Measurements from ENCODE around the gene PCBP4.
"Not testable (repeated sequence)": the region's sequence is repeated elsewhere in the genome, so short reads cannot be mapped to it uniquely, and the experiment has no call there.

PCBP4 gene

DNA sequence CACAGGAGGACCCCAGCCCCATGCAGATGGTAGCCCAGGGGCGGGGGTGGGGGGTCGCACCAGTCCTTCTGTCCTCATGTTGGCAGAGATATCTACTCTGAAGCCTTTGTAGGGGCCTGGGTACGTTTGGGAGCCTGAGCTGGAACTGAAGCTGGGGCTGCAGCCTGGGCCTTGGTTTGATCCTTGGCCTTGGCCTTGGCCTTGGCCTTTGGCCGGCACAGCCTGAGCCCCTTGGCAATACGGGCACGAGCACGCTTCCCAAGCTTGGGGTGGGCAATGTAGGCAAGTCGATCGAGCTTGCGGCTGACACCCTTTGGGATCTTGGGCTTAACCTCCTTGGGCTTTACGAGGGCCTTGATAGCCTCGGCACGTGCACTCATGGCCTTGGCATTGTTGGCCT is 26.4 kb upstream of the PCBP4 start:
- WGBS = 88% methylated on average over 7 of the region's 13 CpGs
- not testable (repeated sequence) for H3K9me3 ChIP-seq (ENCODE audit: insufficient read depth, low read depth, low read length); H3K9ac ChIP-seq (ENCODE audit: low read depth, low read length); H3K27ac ChIP-seq (ENCODE audit: low read depth, low read length); H3K27me3 ChIP-seq (ENCODE audit: insufficient read depth, low read length); H3K4me3 ChIP-seq (ENCODE audit: low read length)
- H3K36me3 ChIP-seq (ENCODE audit: insufficient read depth, low read length) = peaks cover 39% of the 10 kb centered on the region
- peaks cover 17% of the 10 kb centered on the region; the same call in 1 of the 2 replicates for H3K4me1 ChIP-seq (ENCODE audit: insufficient read depth, low read length)

DNA sequence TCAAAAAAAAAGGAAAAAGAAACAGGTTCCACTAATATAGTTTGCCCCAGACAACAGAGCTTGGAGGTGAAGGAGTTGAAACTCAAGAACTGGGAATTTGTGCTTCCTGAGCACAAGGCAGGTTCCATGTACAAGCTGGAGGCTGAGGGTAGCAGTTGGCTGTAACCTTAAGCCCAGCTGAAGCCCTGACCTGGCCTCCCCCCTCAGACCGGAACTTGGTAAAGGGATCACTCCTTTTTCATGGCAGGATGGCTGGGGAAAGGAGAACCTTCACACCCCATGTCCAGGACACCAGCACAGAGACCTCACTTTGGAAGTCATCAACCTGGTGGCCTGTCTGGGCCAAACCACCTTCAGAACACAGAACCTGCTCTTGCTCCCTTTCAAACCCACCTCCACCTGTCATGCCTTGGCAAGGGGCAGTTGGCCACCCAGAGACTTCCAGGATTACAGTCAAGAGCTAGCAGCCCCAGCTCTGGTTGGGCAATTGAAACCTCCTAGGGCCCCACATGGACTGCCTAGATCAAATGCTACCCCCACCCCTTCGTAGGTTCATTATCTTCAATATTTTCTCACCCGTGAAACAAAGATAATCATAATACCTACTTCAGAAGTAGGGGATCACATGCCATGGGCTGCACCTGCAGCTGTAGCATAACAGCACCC is 24.9 kb upstream of the PCBP4 start:
- Histone ChIP-seq H3K27me3 (ENCODE audit: insufficient read depth, low read length) (no peaks in the 10 kb centered on the region), H3K4me1 (ENCODE audit: insufficient read depth, low read length) (peaks cover 15% of the 10 kb centered on the region; the same call in 1 of the 2 replicates), H3K9me3 (ENCODE audit: insufficient read depth, low read depth, low read length) (no peaks in the 10 kb centered on the region), H3K27ac (ENCODE audit: low read depth, low read length) (peak overlapping the region; percentile 24; the same call in 1 of the 2 replicates), H3K4me3 (ENCODE audit: low read length) (no peak overlapping the region), H3K36me3 (ENCODE audit: insufficient read depth, low read length) (peaks cover 39% of the 10 kb centered on the region), H3K9ac (ENCODE audit: low read depth, low read length) (no peak overlapping the region)
- 92% methylated on average over 3 of the region's 3 CpGs for WGBS

DNA sequence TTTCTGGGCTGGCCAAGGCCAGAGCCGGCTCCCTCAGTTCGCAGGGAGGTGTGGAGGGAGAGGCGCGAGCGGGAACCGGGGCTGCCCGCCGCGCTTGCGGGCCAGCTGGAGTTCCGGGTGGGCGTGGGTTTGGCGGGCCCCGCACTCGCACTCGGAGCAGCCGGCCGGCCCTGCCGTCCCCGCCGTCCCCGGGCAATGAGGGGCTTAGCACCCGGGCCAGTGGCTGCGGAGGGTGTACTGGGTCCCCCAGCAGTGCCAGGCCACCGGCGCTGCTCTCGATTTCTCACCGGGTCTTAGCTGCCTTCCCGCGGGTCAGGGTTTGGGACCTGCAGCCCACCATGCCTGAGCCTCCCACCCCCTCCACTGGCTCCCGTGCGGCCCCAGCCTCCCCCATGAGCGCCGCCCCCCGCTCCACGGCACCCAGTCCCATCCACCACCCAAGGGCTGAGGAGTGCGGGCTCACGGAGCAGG is 23.3 kb upstream of the PCBP4 start:
- H3K9me3 ChIP-seq (ENCODE audit: insufficient read depth, low read depth, low read length); H3K27me3 ChIP-seq (ENCODE audit: insufficient read depth, low read length); H3K9ac ChIP-seq (ENCODE audit: low read depth, low read length); H3K27ac ChIP-seq (ENCODE audit: low read depth, low read length); H3K4me3 ChIP-seq (ENCODE audit: low read length): not testable (repeated sequence)
- Histone ChIP-seq H3K36me3 (ENCODE audit: insufficient read depth, low read length) (peaks cover 39% of the 10 kb centered on the region), H3K4me1 (ENCODE audit: insufficient read depth, low read length) (peaks cover 15% of the 10 kb centered on the region; the same call in 1 of the 2 replicates)
- 94% methylated on average over 38 of the region's 38 CpGs for WGBS

DNA sequence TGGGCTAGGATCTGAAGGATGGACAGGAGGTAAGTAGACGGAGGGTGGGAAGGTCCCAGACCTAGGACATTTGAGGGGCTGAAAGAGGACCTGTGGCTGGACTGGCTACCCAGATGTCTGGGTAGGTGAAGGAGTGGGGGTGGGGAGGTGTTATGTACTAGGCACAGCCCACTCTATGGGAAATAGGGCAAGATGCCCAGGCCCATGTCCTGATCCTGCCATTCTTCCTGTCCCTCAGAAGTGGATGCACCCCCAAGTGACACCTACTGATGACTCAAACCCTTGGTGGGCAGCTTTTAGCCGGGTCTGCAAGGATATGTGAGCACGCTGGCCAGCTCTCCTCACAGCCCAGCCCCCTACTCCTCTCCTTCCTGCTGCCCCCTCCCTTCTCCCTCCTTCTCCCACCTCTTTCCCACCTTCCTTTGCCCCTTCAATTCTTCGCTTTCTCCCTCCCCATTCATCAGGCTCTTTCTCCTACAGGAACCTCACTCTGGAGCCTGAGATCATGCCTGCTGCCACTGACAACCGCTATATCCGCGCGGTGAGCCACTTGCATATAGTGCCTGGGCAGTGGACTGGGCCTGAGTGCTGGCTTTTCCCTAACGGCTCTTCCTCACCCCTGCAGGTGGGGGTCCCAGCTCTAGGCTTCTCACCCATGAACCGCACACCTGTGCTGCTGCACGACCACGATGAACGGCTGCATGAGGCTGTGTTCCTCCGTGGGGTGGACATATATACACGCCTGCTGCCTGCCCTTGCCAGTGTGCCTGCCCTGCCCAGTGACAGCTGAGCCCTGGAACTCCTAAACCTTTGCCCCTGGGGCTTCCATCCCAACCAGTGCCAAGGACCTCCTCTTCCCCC is 21.3 kb upstream of the PCBP4 start:
- no peaks in the 10 kb centered on the region for H3K27me3 ChIP-seq (ENCODE audit: insufficient read depth, low read length)
- H3K4me3 ChIP-seq (ENCODE audit: low read length) = no peak overlapping the region
- no peak overlapping the region for H3K9ac ChIP-seq (ENCODE audit: low read depth, low read length)
- H3K36me3 ChIP-seq (ENCODE audit: insufficient read depth, low read length) = peaks cover 22% of the 10 kb centered on the region
- no peak overlapping the region for H3K27ac ChIP-seq (ENCODE audit: low read depth, low read length)
- H3K9me3 ChIP-seq (ENCODE audit: insufficient read depth, low read depth, low read length) = no peaks in the 10 kb centered on the region
- H3K4me1 ChIP-seq (ENCODE audit: insufficient read depth, low read length) = 0 out of 2 replicates have a peak, but pooled peaks cover 9% of the 10 kb centered on the region
- WGBS = 82% methylated on average over 15 of the region's 15 CpGs

DNA sequence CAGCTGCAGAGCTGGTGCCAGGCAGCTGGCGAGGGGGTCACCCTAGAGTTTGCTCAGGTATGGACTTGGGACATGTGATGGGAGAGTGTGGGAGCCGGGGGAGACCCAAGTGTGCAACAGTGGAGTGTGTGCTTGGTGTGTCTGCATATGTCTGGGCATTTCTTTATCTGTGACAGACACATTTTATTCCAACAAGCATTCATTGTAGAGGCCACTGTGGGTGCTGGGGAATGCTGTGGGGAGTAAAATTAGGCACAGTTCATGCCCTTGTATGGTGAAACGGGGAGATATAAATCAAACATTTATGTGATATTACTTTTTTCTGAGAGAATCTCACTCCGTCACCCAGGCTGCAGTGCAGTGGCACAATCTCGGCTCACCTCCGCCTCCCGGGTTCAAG is 20.3 kb upstream of the PCBP4 start:
- Histone ChIP-seq H3K4me3 (ENCODE audit: low read length) (no peak overlapping the region), H3K36me3 (ENCODE audit: insufficient read depth, low read length) (peaks cover 14% of the 10 kb centered on the region), H3K9me3 (ENCODE audit: insufficient read depth, low read depth, low read length) (no peaks in the 10 kb centered on the region), H3K27ac (ENCODE audit: low read depth, low read length) (no peak overlapping the region), H3K27me3 (ENCODE audit: insufficient read depth, low read length) (no peaks in the 10 kb centered on the region), H3K4me1 (ENCODE audit: insufficient read depth, low read length) (0 out of 2 replicates have a peak, but pooled peaks cover 11% of the 10 kb centered on the region), H3K9ac (ENCODE audit: low read depth, low read length) (no peak overlapping the region)
- 94% methylated on average over 7 of the region's 7 CpGs for WGBS

DNA sequence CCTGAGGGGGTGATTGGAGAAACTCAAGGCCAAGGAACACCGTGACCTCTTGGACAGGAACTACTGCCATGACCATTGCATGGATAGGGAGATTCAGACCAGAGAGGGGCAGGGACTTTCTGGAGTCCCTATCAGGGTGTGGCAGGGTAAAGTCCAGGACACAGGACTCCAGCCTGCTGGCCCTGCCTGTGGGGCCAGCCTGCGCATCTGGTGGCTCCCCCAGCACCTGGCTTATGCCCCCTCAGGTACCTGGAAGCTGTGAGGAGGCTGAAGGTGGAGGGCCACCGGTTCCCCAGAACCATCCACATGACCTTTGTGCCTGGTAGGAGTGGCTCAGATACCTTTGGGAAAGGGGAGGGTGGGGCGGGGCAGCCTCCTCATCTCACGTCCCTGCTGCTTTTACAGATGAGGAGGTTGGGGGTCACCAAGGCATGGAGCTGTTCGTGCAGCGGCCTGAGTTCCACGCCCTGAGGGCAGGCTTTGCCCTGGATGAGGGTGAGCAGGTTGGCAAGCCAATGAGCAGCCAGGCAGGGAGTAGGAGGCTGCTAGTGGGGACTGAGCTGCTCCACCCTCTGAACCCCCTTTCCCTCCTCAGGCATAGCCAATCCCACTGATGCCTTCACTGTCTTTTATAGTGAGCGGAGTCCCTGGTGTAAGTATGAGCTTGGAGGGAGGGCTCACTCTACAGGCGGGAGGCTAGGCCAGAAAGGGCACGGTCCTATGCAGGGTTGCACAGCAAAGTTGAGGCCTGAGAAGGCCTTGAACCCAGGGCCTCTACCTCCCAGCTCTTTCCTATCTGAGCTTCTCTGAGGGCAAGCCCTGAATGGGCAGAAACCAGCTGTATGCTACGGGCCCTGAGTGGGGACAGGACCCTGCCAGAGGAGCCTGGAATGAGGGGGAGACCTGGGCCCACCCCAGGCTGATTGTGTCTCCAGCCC is 19.0 kb upstream of the PCBP4 start:
- peaks cover 15% of the 10 kb centered on the region for H3K4me1 ChIP-seq (ENCODE audit: insufficient read depth, low read length)
- WGBS = 86% methylated on average over 12 of the region's 12 CpGs
- no peak overlapping the region for H3K4me3 ChIP-seq (ENCODE audit: low read length)
- no peak overlapping the region for H3K9ac ChIP-seq (ENCODE audit: low read depth, low read length)
- H3K27ac ChIP-seq (ENCODE audit: low read depth, low read length) = no peak overlapping the region
- H3K9me3 ChIP-seq (ENCODE audit: insufficient read depth, low read depth, low read length) = no peaks in the 10 kb centered on the region
- peaks cover 1% of the 10 kb centered on the region; the same call in 1 of the 2 replicates for H3K36me3 ChIP-seq (ENCODE audit: insufficient read depth, low read length)
- H3K27me3 ChIP-seq (ENCODE audit: insufficient read depth, low read length) = no peaks in the 10 kb centered on the region

DNA sequence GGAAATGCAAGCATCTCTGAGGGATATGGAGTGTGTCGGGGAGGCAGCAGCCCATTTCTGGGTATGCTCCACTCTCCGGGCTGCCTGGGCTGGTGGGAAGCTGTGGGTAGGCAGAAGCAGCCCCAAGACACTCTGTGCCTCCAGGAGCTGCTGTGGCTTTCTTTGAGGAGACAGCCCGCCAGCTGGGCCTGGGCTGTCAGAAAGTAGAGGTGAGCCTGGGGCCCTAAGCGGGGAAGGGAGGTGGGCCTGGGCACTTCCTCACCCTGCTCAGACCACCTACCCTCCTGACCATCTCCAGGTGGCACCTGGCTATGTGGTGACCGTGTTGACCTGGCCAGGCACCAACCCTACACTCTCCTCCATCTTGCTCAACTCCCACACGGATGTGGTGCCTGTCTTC is 17.8 kb upstream of the PCBP4 start:
- no peaks in the 10 kb centered on the region for H3K9me3 ChIP-seq (ENCODE audit: insufficient read depth, low read depth, low read length)
- H3K4me1 ChIP-seq (ENCODE audit: insufficient read depth, low read length) = peaks cover 15% of the 10 kb centered on the region
- H3K4me3 ChIP-seq (ENCODE audit: low read length) = no peak overlapping the region
- no peaks in the 10 kb centered on the region for H3K27me3 ChIP-seq (ENCODE audit: insufficient read depth, low read length)
- H3K36me3 ChIP-seq (ENCODE audit: insufficient read depth, low read length) = no peaks in the 10 kb centered on the region
- no peak overlapping the region for H3K27ac ChIP-seq (ENCODE audit: low read depth, low read length)
- H3K9ac ChIP-seq (ENCODE audit: low read depth, low read length) = no peak overlapping the region
- 90% methylated on average over 6 of the region's 6 CpGs for WGBS

DNA sequence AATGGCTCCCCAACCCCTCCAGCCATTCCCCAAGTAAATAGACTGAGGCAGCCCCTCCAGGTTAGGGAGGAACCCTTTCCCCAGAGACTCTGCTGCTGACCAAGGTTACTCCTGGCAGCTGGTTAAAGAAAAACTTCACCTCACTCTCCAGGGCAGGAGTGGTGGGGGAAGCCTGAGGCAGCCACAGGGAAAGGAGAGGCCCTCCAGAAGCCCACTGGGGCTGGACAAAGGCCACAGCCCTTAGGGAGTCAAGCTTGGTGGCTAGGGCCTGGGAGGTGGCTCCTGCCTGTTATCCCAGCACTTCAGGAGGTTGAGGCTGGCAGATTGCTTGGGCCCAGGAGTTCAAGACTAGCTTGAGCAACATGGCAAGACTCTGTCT is 17.0 kb upstream of the PCBP4 start:
- H3K4me3 ChIP-seq (ENCODE audit: low read length) = peak overlapping the region; percentile 69; the same call in 1 of the 2 replicates

DNA sequence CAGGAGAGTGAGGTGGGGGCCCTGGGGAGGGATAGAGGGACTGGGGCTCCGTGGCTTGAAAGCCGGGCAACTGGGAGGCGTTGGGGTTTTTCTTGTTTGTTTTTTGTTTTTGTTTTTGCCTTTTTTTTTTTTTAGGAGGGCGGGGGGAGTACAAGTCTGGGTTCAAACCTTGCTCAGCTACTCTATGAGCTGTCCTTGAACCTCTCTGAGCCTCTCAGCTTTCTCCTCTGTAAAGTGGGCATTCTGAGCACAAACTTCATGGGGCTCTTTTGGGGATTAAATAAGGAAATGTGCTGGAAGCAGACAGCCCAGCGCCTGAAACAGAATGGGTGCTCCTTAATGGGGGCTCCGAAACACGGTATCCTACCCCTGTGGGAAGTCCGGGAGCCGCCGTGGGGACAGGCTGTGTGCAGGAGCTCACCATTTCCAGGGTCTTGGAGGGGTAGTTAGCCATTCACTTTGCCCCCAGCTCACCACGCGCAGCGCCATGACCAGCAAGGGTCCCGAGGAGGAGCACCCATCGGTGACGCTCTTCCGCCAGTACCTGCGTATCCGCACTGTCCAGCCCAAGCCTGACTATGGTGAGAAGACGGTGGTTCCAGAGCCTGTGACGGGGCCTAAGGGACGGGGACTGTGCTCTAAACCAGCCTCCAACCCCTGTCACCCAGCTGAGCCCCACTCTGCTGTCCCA is 16.5 kb upstream of the PCBP4 start:
- 75% methylated on average over 22 of the region's 22 CpGs for WGBS
- Histone ChIP-seq H3K9me3 (ENCODE audit: insufficient read depth, low read depth, low read length) (no peaks in the 10 kb centered on the region), H3K4me3 (ENCODE audit: low read length) (peak overlapping the region; percentile 69), H3K27ac (ENCODE audit: low read depth, low read length) (peak overlapping the region; percentile 91), H3K9ac (ENCODE audit: low read depth, low read length) (peak overlapping the region; percentile 77), H3K27me3 (ENCODE audit: insufficient read depth, low read length) (no peaks in the 10 kb centered on the region), H3K4me1 (ENCODE audit: insufficient read depth, low read length) (peaks cover 15% of the 10 kb centered on the region), H3K36me3 (ENCODE audit: insufficient read depth, low read length) (no peaks in the 10 kb centered on the region)

More for the DNA sequence above, 17.0 kb upstream of the PCBP4 start:
- Histone ChIP-seq H3K4me1 (ENCODE audit: insufficient read depth, low read length) (peaks cover 15% of the 10 kb centered on the region), H3K9ac (ENCODE audit: low read depth, low read length) (0 out of 2 replicates have a peak overlapping the region, but pooled peaks have one; percentile 77), H3K27me3 (ENCODE audit: insufficient read depth, low read length) (no peaks in the 10 kb centered on the region), H3K36me3 (ENCODE audit: insufficient read depth, low read length) (no peaks in the 10 kb centered on the region), H3K9me3 (ENCODE audit: insufficient read depth, low read depth, low read length) (no peaks in the 10 kb centered on the region), H3K27ac (ENCODE audit: low read depth, low read length) (no peak overlapping the region)

DNA sequence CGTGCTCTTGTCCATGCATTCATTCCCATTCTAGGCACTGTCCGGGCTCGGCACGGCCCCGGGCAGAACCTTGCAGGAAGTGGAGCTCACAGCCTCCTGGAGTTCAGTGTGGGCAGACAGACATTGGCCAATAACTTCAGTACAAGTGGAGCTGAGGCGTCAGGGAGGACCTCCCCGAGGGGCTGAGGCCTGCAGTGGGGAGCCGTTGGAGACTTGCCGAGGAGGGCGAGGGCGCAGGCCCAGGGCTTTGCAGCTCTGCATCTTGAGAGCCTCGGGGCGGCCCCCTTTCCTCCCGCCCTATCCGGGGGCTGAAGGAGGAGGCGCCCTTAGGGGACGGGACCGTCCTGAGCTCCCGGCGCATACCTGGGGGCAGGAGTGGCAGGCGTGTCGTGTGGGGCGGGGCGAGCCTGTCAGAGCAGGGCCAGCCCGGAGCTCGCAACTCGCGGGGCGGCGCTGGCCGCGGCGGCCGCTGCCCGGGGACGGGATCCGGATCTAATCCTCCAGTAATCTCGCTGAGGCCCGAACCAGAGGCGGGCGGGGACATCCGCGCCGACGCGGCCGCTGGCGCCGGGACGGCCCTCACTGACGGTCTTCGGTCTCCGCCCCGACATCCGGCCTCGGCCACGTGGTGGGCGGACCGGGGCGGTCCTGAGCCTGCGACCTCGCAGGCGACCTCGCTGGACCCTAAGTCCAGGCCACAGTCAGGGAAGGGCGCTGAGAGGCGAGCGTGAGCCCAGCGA is 15.8 kb upstream of the PCBP4 start, which contains the start of gene ACY1:
Gene ACY1 (plus strand): TSS at position 698 of the 740 bp plus-strand sequence. CDS start 530 bp downstream, outside the sequence.
- Histone ChIP-seq H3K9ac (ENCODE audit: low read depth, low read length) (peak within 1 kb of the TSS; percentile 77), H3K36me3 (ENCODE audit: insufficient read depth, low read length) (no peaks in the 10 kb centered on the region), H3K27me3 (ENCODE audit: insufficient read depth, low read length) (no peaks in the 10 kb centered on the region), H3K9me3 (ENCODE audit: insufficient read depth, low read depth, low read length) (no peaks in the 10 kb centered on the region), H3K27ac (ENCODE audit: low read depth, low read length) (peak within 1 kb of the TSS; percentile 91), H3K4me3 (ENCODE audit: low read length) (peak within 1 kb of the TSS; percentile 69), H3K4me1 (ENCODE audit: insufficient read depth, low read length) (peaks cover 10% of the 10 kb centered on the region)
- 1% methylated on average over 68 of the region's 68 CpGs for WGBS
